HG03521 (cell line): ENCODE measurements around the gene ARHGAP22.

Experiments used
- ATAC-seq: cut with Tn5 transposase; IDR thresholded peaks from one replicate; pipeline ENCODE4 v1.9.1; 2021; ENCODE audit warnings: mild to moderate bottlenecking, moderate library complexity; ENCODE audit not compliant: unreplicated experiment

Gene ARHGAP22

DNA sequence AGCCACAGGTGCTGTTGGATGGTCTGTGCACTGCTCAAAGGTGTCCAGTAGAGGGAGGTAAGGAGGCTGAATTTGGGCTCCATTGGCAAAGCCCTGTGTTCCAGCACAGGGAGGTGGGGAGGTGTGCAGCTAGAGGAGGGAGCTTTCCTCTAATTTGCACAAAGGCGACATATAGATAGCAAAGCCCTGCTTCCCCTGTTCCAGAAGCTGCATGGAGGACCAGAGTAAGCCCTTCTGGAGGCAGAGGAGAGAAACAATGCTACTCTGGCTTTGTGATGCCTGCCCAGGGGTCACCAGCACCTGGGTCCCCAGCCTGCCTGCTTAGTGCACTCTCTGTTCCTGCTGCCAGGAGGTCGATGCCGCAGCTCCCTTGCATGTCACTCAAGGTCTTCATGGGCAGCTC lies 3.4 kb upstream of the ARHGAP22 start:
- ATAC-seq: peak; percentile 67

DNA sequence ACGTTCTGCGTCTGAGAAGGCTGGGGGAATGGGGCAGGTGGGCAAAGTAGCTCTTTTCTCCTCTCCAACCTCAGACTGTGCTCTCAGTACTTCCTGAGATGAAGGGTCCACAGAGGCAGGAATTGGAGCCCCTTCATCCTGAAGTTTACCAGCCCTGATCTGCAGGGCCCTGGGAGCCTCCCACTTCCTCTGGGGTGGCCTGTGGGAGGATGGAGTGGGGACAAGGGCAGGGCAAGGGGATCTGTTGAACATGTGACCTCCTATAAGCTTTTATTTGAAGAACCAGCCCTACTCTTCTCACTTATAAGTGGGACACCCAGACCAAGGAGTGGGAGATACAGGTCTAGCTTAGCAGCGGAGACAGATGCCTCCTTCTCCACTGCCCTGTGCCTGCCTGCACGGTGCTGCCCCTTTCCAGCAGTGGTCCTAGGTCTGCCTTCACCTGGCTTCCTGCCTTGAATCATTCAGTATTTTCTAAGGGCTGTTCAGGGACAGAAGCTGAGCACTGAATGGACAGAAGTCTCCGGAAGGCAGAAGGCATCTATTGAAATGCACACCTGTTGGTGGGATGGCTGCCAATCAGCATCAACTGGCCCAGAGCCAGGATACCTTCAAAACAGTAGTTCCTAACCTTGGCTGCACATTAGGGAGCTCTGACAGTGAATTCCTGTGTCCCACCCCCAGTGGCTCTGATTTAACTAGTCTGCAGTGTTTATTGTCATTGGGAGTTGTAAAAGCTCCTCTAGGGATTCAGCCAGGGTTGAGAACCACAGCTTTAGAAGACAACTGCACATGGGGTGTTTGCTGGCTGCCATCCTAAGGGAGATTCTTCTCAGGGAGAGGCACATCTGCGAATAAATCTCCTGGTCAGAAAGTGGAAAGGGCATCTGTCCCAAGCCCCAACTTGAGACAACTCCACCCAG lies 2.7 kb upstream of the ARHGAP22 start:
- ATAC-seq: no peak

DNA sequence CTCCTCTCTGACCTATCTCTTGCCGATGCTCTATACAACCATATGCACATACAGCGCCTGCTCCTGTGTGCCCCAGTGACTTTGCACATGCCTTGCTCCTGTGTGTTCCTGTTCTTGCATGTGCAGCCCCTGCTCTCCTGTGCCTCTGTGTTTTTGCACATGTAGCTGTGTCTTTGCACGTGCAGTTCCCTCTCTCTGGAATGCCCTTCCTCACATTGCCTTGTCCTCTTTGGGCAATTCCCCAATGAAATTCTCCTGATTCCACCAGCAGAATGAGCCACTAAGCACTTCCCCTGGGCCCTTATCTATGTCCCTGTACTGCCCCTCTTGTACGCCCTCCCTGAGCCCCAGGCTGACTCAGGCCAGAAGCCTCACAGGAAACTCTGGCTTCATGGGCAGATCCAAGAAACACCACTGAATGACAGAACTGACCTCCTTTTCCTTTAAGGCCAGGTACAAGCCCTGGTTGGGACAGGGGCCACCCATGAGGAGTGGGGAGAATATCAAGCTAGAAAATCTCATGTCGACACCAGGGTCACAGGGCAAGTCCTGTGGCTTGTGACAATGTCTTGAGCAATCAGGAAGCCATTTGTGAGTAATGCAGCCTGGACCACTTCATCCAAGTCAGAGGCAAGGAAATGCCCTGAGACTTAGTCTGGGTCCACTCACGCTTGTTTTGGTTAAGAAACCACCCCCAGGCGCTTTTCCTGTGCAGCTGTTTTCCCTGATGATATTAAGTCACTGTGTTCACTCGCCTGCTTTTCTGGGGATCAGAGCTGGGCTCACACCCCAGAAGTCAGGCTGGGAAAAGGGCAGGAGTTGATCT lies 1.9 kb upstream of the ARHGAP22 start:
- ATAC-seq: no peak

DNA sequence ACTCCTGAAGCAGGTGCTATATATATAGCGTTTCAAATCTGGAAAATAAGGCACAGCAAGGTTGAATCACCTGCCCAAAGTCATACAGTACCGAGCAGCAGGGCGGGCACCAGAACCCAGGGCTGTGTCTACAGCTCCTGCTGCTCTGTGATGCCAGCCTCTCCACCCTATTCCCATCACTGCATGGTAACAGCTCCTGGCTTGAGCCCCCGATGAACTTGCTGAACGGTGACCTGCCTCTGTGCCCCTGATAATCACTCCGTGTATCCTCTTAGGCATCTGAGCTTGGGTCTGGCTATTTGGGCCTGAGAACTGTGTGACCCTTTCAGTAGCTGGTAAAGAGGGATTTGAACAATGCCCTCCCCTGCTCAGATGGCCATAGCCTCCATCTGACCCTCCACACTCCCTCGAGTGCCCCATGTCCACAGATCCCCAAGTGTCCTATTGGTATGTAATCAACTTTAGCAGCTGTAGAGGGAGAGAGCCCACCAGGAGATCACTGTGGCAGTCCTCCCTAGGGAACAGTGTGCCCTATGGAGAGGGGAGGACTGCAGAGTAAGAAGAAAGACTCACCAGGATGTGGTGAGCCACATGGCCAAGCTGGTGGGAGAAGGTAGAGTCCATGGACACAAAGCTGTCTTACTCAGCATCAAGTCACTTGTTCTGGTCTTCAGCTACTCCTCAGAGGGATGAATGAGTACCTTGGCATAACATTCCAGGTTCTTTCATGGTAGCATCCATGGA lies 1.1 kb upstream of the ARHGAP22 start:
- no peak for ATAC-seq

DNA sequence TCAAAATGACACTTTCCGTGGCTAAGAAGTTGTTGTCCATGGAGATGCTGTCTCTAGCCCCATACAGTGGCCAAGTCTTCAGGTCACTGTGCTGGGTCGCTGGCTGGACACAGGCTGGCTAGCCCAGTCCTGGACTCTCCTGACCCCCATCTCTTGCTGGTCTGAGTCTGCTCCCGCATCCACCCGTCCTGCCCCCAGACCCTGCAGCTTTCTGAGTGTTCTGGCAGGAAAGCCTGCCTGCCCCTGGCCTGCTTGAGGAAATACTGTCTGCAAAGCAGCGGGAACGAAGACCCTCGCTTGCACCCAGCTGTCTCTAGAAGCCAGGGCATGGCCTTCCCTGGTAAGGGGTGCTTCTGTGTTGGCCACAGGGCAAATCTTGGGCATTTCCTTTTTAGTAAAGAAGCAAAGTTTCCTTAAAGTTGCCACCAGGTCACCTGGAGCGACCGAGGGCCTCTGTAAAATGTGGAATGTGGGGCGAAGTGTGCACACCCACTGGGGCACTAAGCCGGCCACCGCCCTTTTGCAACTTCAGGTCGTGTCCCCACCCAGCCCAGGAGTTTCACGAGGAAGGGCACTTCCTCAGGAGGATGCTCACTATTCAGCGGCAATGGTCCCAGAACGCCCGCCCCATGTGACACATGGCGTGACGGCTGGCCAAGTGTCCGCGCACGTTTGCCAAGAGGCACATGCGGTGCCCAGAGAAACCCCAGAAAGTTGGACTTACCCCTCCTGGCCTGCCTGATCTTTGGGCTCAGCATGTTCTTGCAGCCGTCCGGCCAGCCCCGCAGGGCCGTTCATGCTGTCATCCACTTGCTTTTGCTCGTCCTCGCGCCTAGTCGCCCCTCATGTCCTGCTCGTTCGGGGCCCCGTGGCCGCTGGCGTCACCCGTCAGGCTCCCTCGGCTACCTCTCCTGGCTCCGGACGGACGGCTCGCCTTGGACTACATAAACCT lies 558 bp downstream of the ARHGAP22 start:
- no peak for ATAC-seq

DNA sequence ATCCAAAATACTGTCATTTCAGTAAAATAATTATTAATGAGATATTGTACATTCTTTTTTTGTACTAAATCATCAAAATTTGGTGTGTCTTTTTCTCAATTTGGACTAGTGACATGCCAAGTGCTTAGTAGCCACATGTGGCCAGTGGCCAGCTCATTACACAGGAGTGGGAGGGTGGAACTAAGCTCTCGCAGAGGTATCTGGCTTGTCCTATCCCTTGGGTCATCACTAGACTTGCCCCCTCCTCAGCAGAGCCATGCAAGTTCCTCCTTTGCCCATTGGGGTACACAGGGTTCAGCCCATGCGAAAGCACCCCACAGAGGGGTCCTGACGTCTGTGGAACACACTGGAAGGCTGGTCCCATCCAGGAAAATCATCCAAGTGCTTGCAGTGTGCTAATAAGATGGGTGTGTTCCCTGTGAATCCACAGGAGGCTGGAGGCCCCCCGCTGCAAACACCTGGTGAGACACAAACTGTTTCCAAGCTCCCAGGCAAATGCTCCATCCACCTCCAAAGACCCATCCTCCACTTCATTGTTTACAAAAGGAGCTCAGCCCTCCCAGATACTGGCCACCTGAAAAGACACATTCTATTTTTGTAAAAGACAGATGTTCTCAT lies 1.3 kb downstream of the ARHGAP22 start:
- no peak for ATAC-seq

DNA sequence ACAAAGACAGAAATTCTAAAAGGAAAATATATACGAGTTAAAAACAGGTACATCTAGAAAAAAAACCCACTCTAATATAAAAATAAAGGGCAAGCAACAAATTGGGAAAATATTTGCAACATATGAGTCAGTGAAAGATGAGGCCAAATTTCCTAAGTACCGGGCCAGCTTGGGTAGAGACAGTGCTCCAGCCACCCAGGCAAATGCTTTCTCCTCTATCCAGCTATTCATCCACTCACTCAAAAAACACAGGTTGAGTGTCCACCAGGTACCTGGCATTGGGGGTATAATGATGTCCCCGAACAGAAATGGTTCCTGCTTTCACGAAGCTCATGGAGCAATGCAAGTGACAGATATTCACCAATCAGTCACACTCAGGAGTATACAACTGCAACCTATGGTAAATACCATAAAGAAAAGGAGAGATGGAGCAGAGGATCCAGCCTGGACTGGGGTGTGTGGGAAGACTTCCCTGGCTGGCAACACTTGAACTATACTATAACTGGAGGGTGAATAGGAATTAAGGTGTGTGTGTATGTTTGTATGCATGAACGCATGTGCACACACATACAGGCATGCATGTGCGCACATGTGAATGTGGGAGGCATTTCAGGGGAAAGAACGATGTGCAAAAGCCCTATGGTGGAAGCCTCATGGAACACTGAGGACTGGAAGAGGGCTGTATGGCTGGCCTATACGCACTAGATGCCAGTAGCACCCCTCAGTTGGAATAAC lies 2.3 kb downstream of the ARHGAP22 start:
- no peak for ATAC-seq

DNA sequence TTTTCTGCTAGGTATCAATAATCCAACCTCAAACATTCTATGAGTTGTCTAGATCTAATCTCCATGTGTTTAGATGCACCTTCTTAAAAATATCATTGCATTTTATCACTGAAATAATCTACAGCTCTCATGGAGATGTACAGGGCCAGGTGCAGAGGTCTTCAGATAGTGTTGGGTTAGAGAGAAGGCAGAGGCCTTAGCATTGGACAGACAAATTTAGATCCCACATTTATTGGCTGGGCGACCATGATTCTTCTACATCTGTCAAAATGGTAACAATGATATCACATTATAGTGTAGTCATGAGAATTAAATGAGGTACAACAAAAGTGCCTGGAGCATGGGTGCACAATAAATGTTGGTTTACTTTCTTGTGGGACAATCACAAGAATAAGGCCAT lies 3.1 kb downstream of the ARHGAP22 start:
- no peak for ATAC-seq

DNA sequence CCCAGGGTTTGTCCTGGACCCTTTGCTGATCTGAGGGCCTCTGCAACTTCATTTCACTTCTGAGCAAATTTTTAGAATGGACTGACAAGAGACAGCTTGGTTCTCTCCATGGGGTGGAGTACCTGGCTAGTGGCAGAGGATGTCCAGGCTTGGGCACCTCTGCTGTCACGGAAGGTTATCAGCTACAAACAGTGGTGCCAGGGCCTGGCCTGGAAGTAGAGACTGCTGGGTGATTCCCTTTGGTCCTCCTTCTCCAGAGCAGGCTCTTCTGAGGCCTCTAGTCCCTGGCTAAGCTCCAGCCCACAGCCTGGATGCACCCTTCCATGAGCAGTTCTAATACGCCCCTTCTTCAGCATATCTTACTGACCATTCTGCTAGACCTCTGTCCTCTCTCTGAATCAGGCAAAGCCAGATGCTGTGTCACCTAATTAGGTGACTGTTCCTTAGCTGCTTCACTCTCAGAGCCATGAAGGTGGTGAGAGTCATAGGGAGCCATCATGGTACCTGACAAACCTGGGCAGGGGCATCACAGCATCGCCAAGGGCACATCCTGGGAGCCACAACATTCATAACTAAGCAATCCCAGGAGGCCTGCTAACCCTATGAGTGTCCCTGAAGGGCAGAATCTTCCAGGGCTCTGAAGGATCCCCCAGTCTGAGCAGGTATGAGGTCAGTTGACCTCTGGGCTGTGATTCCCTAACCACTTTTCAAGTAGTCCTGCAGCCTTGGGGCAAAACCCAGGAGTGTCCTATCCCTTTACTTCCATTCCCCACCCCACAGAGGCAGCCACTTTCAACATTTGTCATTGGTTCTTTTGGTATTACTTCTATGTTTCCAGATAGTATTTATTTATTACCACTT lies 4.0 kb downstream of the ARHGAP22 start:
- ATAC-seq: no peak

DNA sequence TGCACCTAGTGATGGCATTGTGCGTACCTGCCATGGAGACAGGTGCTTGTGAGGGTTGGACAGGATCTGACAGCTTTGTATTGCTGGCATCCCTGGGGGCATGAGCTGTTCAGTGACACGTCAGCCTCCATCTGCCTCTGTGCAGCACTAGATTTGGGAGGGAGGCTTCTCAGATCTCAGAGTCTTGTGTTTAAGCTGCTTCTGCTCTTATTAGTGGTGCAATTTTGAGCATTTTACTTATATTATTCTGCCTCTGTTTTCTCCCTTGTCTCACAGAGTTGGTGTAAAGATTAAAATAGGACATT lies 5.1 kb downstream of the ARHGAP22 start:
- ATAC-seq: no peak

DNA sequence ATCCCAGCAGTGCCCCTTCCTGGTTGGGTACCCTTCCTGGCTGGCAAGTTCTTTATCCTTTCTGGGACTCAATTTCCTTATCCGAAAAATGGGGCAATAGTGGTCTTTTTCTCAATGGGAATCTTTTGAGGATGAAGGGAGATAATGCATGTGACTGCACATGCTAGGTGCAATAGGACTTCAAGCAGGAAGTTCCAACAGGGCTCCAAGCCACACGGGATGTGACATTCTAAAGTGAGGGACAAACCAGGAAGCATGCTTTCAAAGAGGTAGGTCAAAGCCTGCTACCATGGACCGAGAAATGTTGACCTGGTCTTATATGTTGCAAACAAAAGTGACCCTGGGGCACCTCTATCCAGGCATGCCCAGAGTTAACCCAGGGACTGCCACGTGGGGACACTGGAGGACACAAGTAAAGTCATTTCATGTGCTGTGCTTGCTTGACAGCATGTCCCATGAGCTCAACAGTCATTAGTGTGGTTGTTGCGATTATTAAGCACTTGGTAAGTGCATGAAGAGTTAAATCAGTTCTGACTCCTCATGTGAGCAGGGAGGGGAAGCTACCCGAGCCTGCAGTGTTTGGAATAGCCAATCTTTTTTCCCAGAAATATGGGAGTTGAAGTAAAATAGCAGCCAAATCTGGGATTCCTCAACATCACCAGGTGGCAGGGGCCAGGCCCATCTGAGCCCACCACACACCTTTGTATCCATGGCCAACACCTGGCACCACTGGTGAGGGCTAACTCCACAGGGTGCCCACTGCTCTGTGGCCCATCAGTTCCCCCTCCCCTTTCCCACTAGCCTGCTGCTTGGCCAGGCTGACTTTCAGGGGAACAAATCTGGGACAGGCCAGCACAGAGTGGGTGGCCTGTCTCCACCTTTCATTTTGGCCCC lies 5.7 kb downstream of the ARHGAP22 start:
- no peak for ATAC-seq

DNA sequence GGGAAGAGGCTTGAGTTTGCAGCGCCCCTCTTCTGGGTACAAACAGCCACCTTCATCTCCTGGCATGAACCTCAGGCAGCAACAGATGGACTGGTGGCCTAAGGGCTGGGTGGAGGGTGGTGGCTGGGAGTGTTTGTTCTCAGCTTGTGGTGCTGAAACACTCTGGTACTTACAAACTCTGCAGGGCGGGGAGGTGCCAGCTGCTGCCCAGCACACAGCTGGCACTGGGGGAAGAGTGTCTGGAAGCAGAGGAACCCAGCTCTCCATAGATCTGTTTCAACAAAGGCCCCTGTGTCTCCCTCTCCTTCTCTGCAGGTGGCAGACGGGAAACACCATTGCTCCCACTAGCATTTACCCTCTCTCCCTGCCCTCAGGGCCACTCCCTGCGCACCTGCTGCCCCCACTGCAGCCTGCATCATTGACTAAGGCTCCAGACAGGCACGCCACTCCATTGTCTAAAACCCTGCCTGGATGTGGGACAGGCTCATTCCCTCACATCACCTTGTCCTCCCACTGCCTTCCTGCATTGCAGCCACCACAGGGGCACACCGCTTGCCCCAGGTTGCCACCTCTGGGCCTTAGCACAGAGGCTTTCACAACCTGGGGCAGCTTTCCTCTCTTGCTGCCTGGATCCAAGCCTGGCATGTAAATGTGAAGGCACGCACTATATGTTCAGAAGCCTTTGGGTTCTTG lies 6.5 kb downstream of the ARHGAP22 start:
- ATAC-seq: no peak

DNA sequence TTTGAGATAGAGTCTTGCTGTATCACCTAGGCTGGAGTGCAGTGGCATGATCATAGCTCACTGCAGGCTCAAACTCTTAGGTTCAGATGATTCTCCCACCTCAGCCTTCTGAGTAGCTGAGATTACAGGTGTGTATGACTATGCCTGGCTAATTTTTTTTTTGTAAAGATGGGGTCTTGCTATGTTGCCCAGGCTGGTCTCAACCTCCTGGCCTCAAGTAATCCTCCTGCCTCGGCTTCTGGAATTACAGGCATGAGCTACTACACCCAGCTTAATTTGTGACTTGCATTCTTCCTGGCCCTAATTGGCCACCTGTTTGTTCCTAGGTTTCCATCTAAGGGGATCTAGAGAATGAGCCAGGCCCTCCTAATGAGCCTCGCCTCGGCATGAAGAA lies 9.3 kb downstream of the ARHGAP22 start:
- no peak for ATAC-seq

DNA sequence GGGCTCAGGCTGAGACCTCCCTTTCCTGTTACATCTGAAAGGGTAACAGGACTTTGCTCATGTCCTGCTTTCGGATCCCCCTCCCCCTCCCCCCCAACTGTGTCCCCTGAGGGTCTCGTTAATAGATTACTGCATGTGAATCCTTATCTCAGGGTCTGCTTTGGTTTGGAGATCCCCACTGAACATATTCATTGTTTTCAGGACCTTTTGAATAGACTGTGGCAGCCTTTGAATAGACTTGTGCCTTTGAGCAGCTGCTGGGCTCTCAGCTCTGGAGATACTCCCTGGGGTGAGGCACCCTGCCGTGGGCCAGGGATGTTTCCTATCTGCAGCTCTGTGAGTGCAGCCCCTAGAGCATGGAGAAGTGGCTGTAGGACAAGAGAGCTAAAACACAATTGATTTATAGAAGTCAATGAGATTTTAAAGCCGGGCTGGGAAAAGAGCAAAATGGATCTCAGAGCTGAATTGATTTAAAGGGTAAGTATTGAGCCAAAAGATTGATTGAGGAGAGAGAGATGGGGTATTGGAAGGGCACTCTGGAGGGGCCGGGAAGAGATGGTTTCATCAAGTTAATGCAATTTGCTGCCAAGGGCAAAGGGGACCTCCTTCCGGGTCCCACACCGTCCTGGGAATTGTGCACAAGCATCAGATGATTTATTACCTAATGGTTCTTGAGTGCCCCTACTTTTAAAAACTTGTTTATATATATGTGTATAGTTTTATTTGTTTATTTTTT lies 9.9 kb downstream of the ARHGAP22 start:
- no peak for ATAC-seq

DNA sequence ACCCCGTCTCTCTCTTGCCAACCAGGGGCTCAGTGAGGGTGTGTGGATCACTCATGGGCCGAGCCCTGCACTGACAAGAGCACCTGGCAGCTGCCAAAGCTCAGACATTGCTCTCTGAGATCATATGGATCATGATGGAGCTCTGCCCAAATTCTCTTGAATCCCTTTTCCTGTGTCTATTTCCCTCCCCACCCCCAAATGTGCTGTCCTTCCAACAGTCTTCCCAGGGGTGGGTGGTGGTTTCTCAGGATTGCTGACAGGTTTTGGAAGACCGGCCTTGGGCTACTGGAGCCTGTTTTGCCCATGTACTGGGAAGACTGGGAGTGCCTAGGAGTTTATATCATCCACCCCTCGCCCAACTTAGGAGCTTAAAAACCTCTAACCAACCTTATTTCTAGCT lies 10.5 kb downstream of the ARHGAP22 start:
- no peak for ATAC-seq

DNA sequence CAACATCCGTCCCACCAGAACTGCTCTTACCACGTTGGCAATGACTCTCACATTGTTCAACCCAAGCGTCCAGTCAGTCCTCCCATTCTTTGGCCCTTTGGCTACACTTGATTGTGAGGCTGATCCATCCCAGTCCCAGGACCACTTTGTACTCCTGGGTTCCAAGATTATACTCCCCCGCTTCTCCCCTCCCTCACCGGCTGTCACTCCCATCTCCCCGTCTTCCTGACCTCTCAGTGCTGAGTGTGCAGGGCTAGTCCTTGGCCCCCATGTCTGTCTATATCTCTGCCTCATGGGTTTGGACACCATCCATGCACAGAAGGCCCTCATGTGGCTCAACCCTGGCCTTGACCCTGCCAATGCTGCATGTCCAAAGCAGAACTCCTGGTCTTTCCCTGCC lies 12.5 kb downstream of the ARHGAP22 start:
- ATAC-seq: no peak
